H1 (cell line): ENCODE measurements around the gene ENDOU. TPM values are rescaled to one million over a fixed set of nuclear protein-coding genes. Genes with fewer than 3 reads are reported as not detected.

Source experiments
- CTCF ChIA-PET: fragments of 300-600 bp; sonication (Branson Sonifier 250); formaldehyde crosslinking; loops from one replicate; lab custom pipeline; 2021; ENCODE audit not compliant: partially characterized antibody; lab: Charles Lee
- POLR2A ChIA-PET: fragments of 300-600 bp; sonication (Branson Sonifier 250); formaldehyde crosslinking; loops from one replicate; lab custom pipeline; 2021; ENCODE audit warnings: inconsistent platforms; ENCODE audit not compliant: partially characterized antibody; lab: Charles Lee
- DNase-seq, 2 experiments: peaks; one replicate each; pipeline versions ENCODE4 v3.0.0 to v3.0.0-alpha.2; 2010 to 2022; ENCODE audit warnings: low spot score in 2 of 2, low read depth in 1 of 2, mixed read lengths in 1 of 2
- FAIRE-seq: peaks from 2 replicates; lab custom pipeline; 2011; peaks lifted over from hg19 to GRCh38; lab: Jason Lieb, UNC
- H2AFZ ChIP-seq: 2 replicates; pipeline ENCODE4 v1.8.1; 2012; ENCODE audit warnings: low read length, inconsistent platforms
- H2AK5ac ChIP-seq: 2 replicates; pipeline ENCODE4 v1.6.1; 2013; ENCODE audit warnings: low read depth, low read length
- H2BK120ac ChIP-seq: replicated peaks from 2 replicates; pipeline ENCODE3; 2013; ENCODE audit warnings: low read depth, low read length, inconsistent platforms
- H2BK12ac ChIP-seq: 2 replicates; pipeline ENCODE4 v1.6.1; 2013; ENCODE audit warnings: low read depth, low read length
- H2BK15ac ChIP-seq: 2 replicates; pipeline ENCODE4 v1.6.1; 2013; ENCODE audit warnings: low read length
- H2BK20ac ChIP-seq: 2 replicates; pipeline ENCODE4 v1.6.1; 2013; ENCODE audit warnings: low read length
- H2BK5ac ChIP-seq: 2 replicates; pipeline ENCODE4 v1.6.1; 2013; ENCODE audit warnings: low read depth, low read length
- H3K14ac ChIP-seq: 2 replicates; pipeline ENCODE4 v1.6.1; 2013; ENCODE audit warnings: inconsistent platforms; ENCODE audit not compliant: insufficient read length
- H3K18ac ChIP-seq: 2 replicates; pipeline ENCODE4 v1.6.1; 2013; ENCODE audit warnings: low read length; ENCODE audit errors: extremely low read depth
- H3K23ac ChIP-seq: 2 replicates; pipeline ENCODE4 v1.6.1; 2013; ENCODE audit warnings: inconsistent platforms; ENCODE audit not compliant: insufficient read length
- H3K23me2 ChIP-seq: 2 replicates; pipeline ENCODE4 v1.6.1; 2013; ENCODE audit warnings: low read depth, low read length
- H3K27ac ChIP-seq: 2 replicates; pipeline ENCODE4 v1.6.1; 2011; ENCODE audit warnings: low read depth, low read length, inconsistent platforms
- H3K27me3 ChIP-seq, 4 experiments: replicated peaks in 1 of 4; 1 replicate in 1 of 4; 2 replicates in 3 of 4; pipeline versions ENCODE4 v1.6.1 to v1.8.1; 2011 to 2013; ENCODE audit warnings: low read length in 3 of 4, mild to moderate bottlenecking in 3 of 4, inconsistent platforms in 2 of 4, mixed read lengths in 2 of 4, moderate library complexity in 1 of 4; ENCODE audit not compliant: control insufficient read depth in 3 of 4, insufficient read depth in 3 of 4; ENCODE audit errors: extremely low read depth in 1 of 4
- H3K36me3 ChIP-seq, 4 experiments: 2 replicates each; pipeline versions ENCODE4 v1.6.1 to v1.8.1; 2011 to 2013; ENCODE audit warnings: mild to moderate bottlenecking in 4 of 4, low read length in 3 of 4, moderate library complexity in 2 of 4, control low read depth in 1 of 4, inconsistent platforms in 1 of 4; ENCODE audit not compliant: insufficient read depth in 4 of 4, control insufficient read depth in 2 of 4
- H3K4ac ChIP-seq: replicated peaks from 2 replicates; pipeline ENCODE3; 2013; ENCODE audit warnings: low read length, low read depth, mixed read lengths, inconsistent platforms; ENCODE audit not compliant: insufficient read length
- H3K4me1 ChIP-seq, 4 experiments: replicated peaks in 1 of 4; 1 replicate in 1 of 4; 2 replicates in 3 of 4; pipeline versions ENCODE4 v1.6.1 to v1.8.1; 2011 to 2013; ENCODE audit warnings: low read length in 3 of 4, inconsistent platforms in 2 of 4, mixed read lengths in 1 of 4; ENCODE audit not compliant: insufficient read depth in 4 of 4, control insufficient read depth in 3 of 4
- H3K4me2 ChIP-seq, 2 experiments: 2 replicates each; pipeline versions ENCODE4 v1.6.1 to v1.8.1; 2011 to 2013; ENCODE audit warnings: low read depth in 2 of 2, low read length in 2 of 2, control low read depth in 1 of 2, inconsistent platforms in 1 of 2, mild to moderate bottlenecking in 1 of 2; ENCODE audit not compliant: insufficient read depth in 1 of 2
- H3K4me3 ChIP-seq, 4 experiments: fragments of 200-600, 300-600 bp in 1 of 4; sonication (generic), shearing (Covaris generic), sonication (Bioruptor Twin) in 1 of 4; 2 replicates each; pipeline versions ENCODE4 v1.5.1 to v1.8.1; 2011 to 2016; ENCODE audit warnings: low read length in 4 of 4, low read depth in 3 of 4, control low read depth in 2 of 4, inconsistent platforms in 2 of 4, mild to moderate bottlenecking in 2 of 4, mixed read lengths in 1 of 4, moderate library complexity in 1 of 4; ENCODE audit not compliant: insufficient read depth in 2 of 4; ENCODE audit errors: extremely low read depth in 1 of 4
- H3K56ac ChIP-seq: replicated peaks from 2 replicates; pipeline ENCODE3; 2013; ENCODE audit warnings: low read depth, mild to moderate bottlenecking, mixed read lengths, low read length, inconsistent platforms; ENCODE audit not compliant: insufficient read length
- H3K79me1 ChIP-seq: 2 replicates; pipeline ENCODE4 v1.6.1; 2013; ENCODE audit warnings: low read depth, low read length, control low read depth
- H3K79me2 ChIP-seq, 2 experiments: 2 replicates each; pipeline versions ENCODE4 v1.6.1 to v1.8.1; 2012 to 2013; ENCODE audit warnings: low read length in 2 of 2, mild to moderate bottlenecking in 2 of 2, inconsistent platforms in 1 of 2; ENCODE audit not compliant: insufficient read depth in 2 of 2, control insufficient read depth in 1 of 2
- H3K9ac ChIP-seq, 4 experiments: replicated peaks in 1 of 4; 1 replicate in 1 of 4; 2 replicates in 3 of 4; pipeline versions ENCODE4 v1.6.1 to v1.8.1; 2011 to 2013; ENCODE audit warnings: low read depth in 3 of 4, low read length in 3 of 4, control low read depth in 2 of 4, mild to moderate bottlenecking in 2 of 4, moderate library complexity in 2 of 4, inconsistent platforms in 1 of 4; ENCODE audit errors: extremely low read depth in 1 of 4
- H3K9me3 ChIP-seq, 2 experiments: 2 replicates each; pipeline versions ENCODE4 v1.6.1 to v1.8.1; 2012 to 2013; ENCODE audit warnings: mild to moderate bottlenecking in 2 of 2, moderate library complexity in 2 of 2, control low read depth in 1 of 2, inconsistent platforms in 1 of 2, low read depth in 1 of 2, low read length in 1 of 2, mixed read lengths in 1 of 2; ENCODE audit not compliant: insufficient read depth in 2 of 2
- H4K20me1 ChIP-seq, 2 experiments: replicated peaks in 1 of 2; 2 replicates each; pipeline versions ENCODE3 to v1.8.1; 2011 to 2013; ENCODE audit warnings: inconsistent platforms in 2 of 2, low read length in 2 of 2, mild to moderate bottlenecking in 1 of 2; ENCODE audit not compliant: insufficient read depth in 2 of 2, control insufficient read depth in 1 of 2
- H4K5ac ChIP-seq: 2 replicates; pipeline ENCODE4 v1.6.1; 2013; ENCODE audit warnings: low read length, low read depth, mixed read lengths, inconsistent platforms; ENCODE audit not compliant: insufficient read length
- H4K8ac ChIP-seq: 2 replicates; pipeline ENCODE4 v1.8.0; 2013; ENCODE audit warnings: mild to moderate bottlenecking, moderate library complexity, low read length, inconsistent platforms; ENCODE audit not compliant: insufficient read depth; ENCODE audit errors: extremely low read depth
- H4K91ac ChIP-seq: replicated peaks from 2 replicates; pipeline ENCODE3; 2013; ENCODE audit warnings: low read length, mixed read lengths, inconsistent platforms; ENCODE audit not compliant: insufficient read length
- WGBS, 2 experiments: shearing (Covaris generic) in 1 of 2; methylation state at CpG; one replicate each; pipeline versions ENCODE4 v1.1.6 to v1.1.7; 2013 to 2015; ENCODE audit warnings: low lambda C conversion rate in 2 of 2, mixed read lengths in 2 of 2, inconsistent platforms in 1 of 2, low coverage in 1 of 2, missing lambda C conversion rate in 1 of 2; ENCODE audit not compliant: insufficient replicate concordance in 2 of 2, insufficient coverage in 1 of 2, insufficient read length in 1 of 2; ENCODE audit errors: extremely low coverage in 1 of 2, missing lambda C conversion rate in 1 of 2; 5-methylcytosine and 5-hydroxymethylcytosine counted together
- polyA plus RNA-seq, 7 experiments: library from polyadenylated mRNA; depleted of rRNA in 3 of 7; stranded (reverse) in 5 of 7; unstranded in 2 of 7; fragments of >200 nt in 5 of 7; fragments of 200-250 nt in 2 of 7; gene quantifications; 1 replicate in 5 of 7; 2 replicates in 1 of 7; 4 replicates in 1 of 7; pipeline versions ENCODE4 v1.2.1 to v1.2.3, GENCODE V29; 2011 to 2013; ENCODE audit warnings: missing spikeins in 2 of 7, mixed read lengths in 2 of 7
- total RNA-seq: library from RNA; stranded (reverse); fragmentation: NEBNext Ultra II Directional; extraction: Animal tissue kit (Norgen Biotek cat#: 25700); gene quantifications from 2 replicates; pipeline ENCODE4 v1.2.1, GENCODE V29; 2021

Gene ENDOU
- total and polyA plus RNA-seq, 2 of the 8 experiments (the other 6 are each of a cell fraction or from before 2014, with no cell fraction given), result not detected

DNA sequence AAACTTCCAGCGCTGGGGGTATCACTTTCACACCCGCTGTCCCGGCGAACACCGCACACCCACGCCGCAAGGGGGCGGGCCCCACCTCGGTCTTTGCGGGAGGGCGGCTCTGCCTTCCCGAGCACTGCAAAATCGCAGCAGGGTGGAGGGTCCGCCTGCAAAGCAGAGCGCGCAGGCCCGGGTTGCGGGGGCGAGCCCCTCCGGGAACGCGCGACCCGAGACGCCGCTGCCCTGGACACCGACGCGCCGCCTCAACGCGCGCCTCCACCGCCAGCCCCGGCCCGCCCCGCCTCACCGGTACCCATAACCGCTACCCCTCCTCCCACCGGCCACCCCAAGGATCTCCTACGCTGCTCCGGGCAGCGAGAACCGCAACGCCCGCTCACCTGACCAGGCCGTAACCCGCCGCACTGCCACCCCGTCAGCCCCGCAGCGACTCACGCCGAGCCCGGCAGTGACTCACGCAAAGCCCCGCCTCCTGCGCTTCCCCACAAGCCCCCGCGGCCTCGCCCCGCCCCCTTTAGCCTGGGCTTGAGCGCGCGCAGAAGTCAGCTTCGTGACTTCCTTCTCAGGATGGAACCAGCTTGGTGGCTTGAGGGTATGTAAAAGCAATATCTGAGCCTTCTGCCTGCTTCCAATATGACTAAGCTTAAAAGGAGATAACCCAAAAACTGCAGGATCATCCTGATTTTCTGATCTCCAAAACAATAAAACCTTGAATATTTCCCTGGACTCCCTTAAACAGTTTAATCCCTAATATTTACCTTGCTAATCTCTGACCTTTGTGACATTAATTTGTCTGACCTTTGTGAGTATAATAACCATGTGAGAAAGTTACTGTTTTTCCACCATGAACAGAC is 19.5 kb downstream of the ENDOU start, which contains the start of gene RPAP3:
TSS of gene RPAP3 (minus strand) at position 465 of the 860 bp plus-strand sequence. CDS start 3,190 bp downstream, outside the sequence.
- no peak within 1 kb of the TSS for H2AK5ac ChIP-seq
- H3K27me3 ChIP-seq, result no peaks in the 10 kb centered on the region
- peak; percentile 28 for FAIRE-seq
- H3K23ac ChIP-seq, result no peak within 1 kb of the TSS
- H3K4me2 ChIP-seq, result peak within 1 kb of the TSS; percentile 70 to 76
- H3K4ac ChIP-seq, result no peak within 1 kb of the TSS
- no peaks in the 10 kb centered on the region for H3K23me2 ChIP-seq
- H3K9ac ChIP-seq, result peak within 1 kb of the TSS; percentile 4 to 67 (median 63); a peak in 6 of 7 replicates
- no peak within 1 kb of the TSS for H4K91ac ChIP-seq
- ChIA-PET POLR2A (interaction anchor here (0.7 to 2.0 kb wide), 8 partner anchors 14 to 451 kb away, joined by 3 to 5 read pairs (median 4); partner anchors contain the start of gene ASB8), CTCF (interaction anchor here (1.3 to 64.6 kb wide), 4 partner anchors 12 to 194 kb away, joined by 3 to 2442 read pairs (median 20); partner anchors contain the start of gene SLC48A1)
- peaks cover 0 to 8% (median 1%) of the 10 kb centered on the region in 4 experiments; a peak in 4 of 8 replicates for H3K36me3 ChIP-seq
- H4K8ac ChIP-seq, result peak within 1 kb of the TSS; percentile 76; the same call in 1 of the 2 replicates
- peak within 1 kb of the TSS; percentile 42 to 92 (median 66) for H3K4me3 ChIP-seq
- peak within 1 kb of the TSS; percentile 95 for H4K5ac ChIP-seq
- H4K20me1 ChIP-seq, result peaks cover 0 to 2% of the 10 kb centered on the region in 2 experiments
- peaks cover 8% of the 10 kb centered on the region; the same call in 1 of the 2 replicates for H3K79me1 ChIP-seq
- peak within 1 kb of the TSS; percentile 63 for H3K27ac ChIP-seq
- no peaks in the 10 kb centered on the region for H3K9me3 ChIP-seq
- H2BK12ac ChIP-seq, result no peak within 1 kb of the TSS
- H3K18ac ChIP-seq, result peak within 1 kb of the TSS; percentile 89; the same call in 1 of the 2 replicates
- no peak within 1 kb of the TSS for H2BK120ac ChIP-seq
- peak within 1 kb of the TSS; percentile 6 for H3K56ac ChIP-seq
- H2BK15ac ChIP-seq, result no peak within 1 kb of the TSS
- peaks cover 0 to 3% (median 0%) of the 10 kb centered on the region in 4 experiments; a peak in 1 of 7 replicates for H3K4me1 ChIP-seq
- DNase-seq, result peak; percentile 67 to 97
- H3K79me2 ChIP-seq, result peaks cover 0 to 20% of the 10 kb centered on the region in 2 experiments; a peak in 3 of 4 replicates
- no peak within 1 kb of the TSS; the same call in 1 of the 2 replicates for H2BK5ac ChIP-seq
- no peak within 1 kb of the TSS for H2BK20ac ChIP-seq
- peak within 1 kb of the TSS; percentile 68; the same call in 1 of the 2 replicates for H2AFZ ChIP-seq
- no peak within 1 kb of the TSS for H3K14ac ChIP-seq
- WGBS, 2 experiments, result 2% methylated on average over 53 of the region's 66 CpGs; no CpG with 5 or more reads in 1 of the 2 experiments
